T-helper 2 cell treated with Interferon-gamma antibody and Interleukin-4, amounts not matched to agents 100 ng/mL and 5 ng/mL, for 36 hours (primary cell): ENCODE measurements around the gene HTR3B. TPM values are rescaled to one million over a fixed set of nuclear protein-coding genes. Genes with fewer than 3 reads are reported as not detected.
"Not testable (repeated sequence)": the region's sequence is repeated elsewhere in the genome, so short reads cannot be mapped to it uniquely, and the experiment has no call there.

Experiments used
- intact Hi-C: fragments of 100-400 bp; cut with micrococcal nuclease; formaldehyde crosslinking; loops from one replicate; pipeline ENCODE4 v1.15.1; 2023
- total RNA-seq: library from RNA; stranded (reverse); gene quantifications from 2 replicates; pipeline ENCODE4 v1.2.3, GENCODE V29; 2022

Gene HTR3B
- total RNA-seq, 1 donor from 2014 or later, result not detected

DNA sequence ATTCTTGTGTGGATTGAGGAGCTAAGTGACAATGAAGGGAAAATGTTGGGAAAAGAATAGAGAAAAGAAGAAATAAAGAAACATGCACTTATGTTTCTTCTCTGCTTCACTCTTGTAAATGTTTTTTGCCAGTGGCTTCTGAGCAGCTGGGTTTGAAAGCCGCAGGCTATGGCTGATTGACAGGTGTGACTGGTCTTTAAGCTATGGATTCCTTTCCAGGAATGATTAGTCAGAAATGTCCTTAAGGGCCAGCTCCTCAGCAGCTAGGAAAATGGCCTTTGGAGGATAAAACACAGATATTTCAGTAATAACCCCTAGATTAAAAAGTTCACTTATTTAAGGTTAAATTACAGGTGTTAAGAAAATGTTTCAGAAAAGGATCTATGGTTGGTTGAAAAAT lies 22.7 kb upstream of the HTR3B start:
- intact Hi-C loops, result no loop called here

DNA sequence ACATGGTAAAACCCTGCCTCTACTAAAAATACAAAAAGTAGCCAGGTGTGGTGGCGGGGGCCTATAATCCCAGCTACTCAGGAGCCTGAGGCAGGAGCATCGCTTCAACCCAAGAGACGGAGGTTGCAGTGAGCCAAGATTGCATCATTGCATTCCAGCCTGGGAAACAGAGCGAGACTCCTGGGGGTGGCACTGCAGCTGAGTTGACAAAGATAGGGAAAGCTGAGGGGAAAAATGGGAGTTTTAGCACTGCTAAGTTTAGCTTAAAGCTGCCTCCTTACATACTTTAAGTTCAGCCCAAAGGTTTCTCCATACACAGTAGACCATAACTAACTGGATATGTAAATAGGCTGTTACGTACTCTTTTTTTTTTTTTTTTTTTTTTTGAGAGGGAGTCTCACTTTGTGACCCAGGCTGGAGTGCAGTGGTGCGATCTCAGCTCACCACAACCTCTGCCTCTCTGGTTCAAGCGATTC lies 20.2 kb upstream of the HTR3B start:
- intact Hi-C loops, result no loop called here

DNA sequence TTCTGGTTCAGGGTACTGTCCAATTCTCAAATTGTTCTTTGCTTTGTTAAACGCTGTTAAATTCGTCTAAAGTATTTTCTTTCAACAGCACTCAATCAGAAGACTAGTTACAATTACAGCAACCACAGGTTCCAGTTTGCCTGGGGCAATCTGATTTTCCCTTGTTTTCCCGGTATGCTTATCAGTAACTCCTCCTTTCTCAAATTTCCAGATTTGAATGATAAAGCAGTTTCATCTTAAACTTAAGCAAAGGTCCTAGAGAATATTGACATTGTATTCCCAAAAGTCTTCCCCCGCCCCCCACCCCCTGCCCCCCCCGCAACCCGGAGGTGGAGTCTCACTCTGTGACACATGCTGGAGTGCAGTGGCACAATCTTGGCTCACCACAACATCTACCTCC lies 18.7 kb upstream of the HTR3B start:
- intact Hi-C loops, result no loop called here

DNA sequence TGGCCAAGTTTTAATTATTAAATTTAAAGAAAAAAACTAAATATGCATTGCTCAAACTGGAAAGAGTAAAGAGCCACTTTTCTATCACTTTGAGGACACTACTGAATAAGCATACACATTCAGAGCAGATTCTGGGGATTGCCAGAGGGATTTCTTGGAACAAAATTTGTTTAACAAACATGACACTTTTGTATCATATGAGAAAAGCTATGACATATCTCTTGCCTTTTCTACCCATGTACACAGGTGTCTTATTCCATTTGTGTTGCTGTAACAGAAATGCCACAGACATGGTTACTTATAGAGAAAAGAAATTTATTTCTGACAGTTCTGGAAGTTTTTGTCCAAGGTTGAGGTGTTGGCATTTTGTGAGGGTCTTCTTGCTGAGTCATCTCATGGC lies 15.7 kb upstream of the HTR3B start:
- intact Hi-C loops, result no loop called here

DNA sequence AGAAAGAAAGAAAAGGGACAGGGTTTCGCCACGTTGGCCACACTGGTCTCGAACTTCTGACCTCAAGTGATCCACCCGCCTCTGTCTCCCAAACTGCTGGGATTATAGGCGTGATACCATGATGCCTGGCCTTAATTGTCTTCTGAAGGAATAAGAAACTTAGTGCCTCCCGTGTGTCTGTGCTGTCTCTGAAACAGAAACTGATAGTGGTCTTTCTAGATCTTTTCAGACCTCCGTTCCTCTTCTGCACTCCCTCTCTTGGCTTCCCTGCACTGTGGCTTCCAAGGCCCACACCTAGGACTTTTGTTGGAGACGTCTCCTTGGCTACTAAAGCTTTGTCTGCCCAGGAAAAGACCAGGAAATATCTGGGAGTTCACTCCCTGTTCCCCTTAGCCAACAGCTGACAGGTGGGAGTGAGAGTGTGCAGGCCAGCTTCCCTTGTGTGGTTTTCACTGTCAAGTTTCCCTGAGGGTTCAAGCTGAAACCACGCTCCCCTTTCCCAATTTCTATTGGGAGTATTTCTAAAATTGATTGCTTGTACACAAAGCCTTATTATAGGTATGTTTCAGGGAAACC lies 10.1 kb upstream of the HTR3B start:
- intact Hi-C loops, result no loop called here

DNA sequence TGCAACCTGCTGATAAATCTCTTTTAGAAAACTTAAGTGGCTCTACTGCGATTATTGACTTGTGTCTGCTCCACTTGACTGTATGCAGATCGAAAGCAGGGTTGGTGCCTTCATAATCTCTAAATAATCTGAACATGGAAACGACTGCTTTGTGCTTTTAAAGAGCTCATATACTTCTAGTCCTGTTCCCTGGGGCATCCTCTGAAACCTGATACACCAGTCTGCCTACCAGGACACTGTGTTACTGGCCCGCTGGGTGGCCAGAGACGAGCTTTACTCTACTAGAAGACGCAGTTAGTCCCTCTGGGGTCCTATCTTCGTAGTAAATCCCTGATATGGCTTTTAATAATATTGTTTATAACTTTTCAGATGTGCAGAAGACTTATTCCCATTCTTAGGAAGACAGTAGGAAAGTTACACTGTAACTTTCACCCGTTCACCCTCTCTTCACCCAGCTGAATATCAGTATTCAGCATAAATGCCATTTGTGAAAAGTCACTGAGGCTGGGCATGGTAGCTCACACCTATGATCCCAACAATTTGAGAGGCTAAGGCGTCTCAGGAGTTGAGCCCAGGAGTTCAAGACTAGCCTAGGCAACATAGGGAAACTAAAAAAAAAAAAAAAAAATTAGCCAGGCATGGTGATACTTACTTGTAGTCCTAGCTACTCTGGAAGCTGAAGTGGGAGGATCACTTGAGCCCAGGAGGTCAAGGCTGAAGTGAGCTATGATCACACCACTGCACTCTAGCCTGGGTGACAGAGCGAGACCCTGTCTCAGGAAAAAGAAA lies 9.0 kb upstream of the HTR3B start:
- intact Hi-C loops, result loop anchor here (1.0 to 5.0 kb wide), 2 partner anchors 97 to 366 kb away; no protein-coding TSS in a partner anchor

DNA sequence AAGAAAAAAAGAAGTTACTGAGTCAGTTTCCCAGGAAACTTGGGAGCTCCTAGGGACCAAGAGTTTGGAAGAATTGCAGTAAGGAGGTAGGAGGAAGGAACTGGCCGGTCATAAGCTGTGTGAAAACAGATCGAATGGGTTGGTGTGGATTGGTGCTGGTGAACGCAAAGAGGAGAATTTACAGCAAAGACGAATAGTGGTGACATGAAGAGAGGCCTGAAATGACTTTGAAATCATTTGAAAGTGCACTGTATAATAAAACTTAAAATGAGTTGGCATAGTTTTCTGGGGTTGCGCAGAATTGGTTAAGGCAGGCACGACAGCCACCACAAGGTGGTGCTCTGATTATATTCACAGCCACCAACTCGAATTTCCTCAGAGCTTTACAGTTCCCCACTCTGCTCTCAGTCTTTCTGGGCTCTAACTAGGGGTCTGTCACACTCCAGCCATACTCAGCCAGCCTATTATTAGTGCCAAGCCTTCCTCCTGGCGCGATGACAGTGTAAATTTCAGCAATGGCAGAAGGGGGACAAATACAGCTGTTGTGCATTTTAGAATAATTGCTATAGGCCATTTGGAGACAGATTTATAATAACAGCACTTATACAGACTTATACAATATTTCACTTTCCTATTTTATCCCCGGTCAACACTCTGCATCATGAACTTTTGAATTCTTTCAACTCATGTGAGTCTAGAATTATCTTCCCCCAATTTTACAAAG lies 8.3 kb upstream of the HTR3B start:
- intact Hi-C loops, result loop anchor here (1.0 to 5.0 kb wide), 2 partner anchors 96 to 365 kb away; no protein-coding TSS in a partner anchor

DNA sequence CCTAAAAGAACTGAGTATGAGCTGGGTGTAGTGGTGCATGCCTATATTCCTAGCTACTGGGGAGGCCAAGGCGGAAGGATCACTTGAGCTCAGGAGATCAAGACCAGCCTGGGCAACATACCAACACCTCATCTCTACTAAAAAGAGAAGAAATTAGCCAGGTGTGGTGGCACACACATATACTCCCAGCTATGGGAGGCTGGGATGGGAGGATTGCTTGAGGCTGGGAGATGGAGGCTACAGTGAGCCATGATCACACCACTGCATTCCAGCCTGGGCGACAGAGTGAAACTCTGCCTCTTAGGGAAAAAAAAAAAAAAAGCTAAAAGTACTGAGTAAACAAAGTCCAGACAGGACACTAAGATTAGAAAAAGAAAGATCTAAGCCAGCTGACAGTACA lies 3.5 kb upstream of the HTR3B start:
- intact Hi-C loops, result no loop called here

DNA sequence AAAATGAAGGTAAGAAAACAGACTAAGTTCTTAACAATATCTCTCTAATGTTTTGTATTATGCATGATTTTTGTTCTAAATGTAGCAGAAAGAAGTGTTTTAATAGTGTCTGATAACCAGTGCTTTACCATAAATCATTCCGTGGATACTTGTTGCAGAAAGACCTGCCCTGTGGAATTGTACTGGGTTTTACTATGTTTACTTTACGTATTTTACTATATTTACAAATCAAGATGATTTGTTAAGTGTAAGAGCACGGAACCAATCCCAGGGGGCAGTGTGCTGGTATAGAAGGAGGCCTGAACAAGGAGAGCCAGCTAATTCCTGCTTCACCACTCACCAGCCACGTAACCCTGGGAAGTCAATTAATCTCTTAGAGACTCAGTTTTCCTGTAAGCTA lies 1.4 kb downstream of the HTR3B start:
- intact Hi-C loops, result no loop called here

DNA sequence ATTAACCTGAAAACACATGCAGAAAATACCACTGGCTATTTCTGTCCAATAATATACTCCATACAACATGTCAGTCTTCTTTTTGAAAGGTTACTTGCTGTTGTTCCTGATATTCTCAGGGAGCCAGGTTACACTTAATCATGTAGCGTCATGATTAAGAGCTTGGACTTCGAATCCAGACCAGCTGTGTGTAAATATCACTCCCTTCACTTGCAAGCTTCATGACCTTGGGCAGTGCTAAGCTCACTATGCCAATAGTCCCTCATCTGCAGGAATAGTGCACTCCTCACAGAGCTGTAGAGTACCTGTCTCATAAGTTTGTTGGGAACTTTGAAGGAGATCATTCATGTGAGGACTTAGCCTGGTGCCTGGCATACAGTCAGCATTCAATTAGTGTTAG lies 1.9 kb downstream of the HTR3B start:
- intact Hi-C loops, result no loop called here

DNA sequence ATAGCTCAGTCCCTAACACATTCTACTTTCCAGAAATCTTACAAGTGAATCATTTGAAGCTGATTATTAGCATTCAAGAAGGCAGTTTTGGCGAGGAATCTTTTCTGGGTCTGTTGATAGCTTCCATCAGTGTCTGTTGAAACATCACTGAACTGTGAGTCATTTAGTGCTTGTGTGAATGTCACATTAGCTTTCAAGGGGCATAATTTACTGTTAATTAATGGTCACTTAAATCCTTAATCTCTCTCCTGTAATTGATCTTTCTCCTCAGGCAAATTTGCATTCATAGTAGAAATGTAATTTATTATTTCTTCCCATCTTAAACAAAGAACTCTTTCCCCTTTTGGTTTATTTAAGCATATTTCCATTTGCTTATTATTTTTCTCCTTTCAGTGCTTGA lies 2.6 kb downstream of the HTR3B start:
- intact Hi-C loops, result no loop called here

DNA sequence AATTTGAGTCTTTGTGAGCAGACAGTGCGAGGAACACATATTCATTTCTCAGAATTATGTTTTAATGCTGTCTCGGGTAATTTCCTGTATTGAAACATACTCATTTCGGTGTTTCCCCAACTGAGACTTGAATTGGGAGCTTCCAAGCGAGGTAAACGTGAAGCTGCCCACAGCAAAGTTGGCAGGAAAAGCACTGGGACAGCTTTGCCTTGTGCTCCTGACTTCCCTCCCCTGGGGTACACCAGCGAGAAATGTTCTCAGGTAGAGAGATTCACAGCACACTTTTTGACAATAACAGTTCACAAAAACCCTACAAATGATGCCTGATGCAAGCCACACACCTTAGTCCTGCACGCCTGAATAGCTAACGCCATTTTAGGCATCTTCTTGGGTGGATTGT lies 3.1 kb downstream of the HTR3B start:
- intact Hi-C loops, result no loop called here

DNA sequence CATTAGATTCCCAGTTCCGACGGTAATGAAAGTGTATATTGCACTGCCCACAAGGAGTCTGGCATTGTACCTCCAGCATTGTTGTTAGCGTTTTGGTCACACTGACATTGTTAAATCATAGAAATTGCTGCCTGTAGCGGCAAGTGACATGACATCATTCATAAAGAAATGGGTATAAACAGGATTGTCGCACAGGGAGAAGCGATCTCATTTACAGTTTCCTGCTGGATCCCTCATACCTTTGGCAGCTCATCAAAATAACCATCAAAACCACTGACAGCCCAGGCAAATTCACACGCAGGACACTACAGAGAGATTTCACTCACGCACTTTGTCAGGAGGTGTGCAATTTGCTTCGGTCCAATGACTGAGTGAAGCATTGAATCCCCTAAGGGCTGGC lies 3.5 kb downstream of the HTR3B start:
- intact Hi-C loops, result no loop called here

DNA sequence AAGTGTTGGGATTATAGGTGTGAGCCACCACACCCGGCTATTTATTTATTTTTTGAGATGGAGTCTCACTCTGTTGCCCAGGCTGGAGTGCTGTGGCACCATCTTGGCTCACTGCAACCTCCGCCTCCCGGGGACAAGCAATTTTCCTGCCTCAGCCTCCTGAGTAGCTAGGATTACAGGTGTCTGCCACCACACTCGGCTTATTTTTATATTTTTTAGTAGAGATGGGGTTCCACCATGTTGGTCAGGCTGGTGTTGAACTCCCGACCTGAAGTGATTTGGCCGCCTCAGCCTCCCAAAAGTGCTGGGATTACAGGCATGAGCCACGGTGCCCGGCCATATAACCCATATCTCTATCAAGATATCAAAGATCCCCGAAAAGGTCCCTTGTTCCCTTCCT lies 6.9 kb downstream of the HTR3B start:
- intact Hi-C loops, result not testable (repeated sequence)

DNA sequence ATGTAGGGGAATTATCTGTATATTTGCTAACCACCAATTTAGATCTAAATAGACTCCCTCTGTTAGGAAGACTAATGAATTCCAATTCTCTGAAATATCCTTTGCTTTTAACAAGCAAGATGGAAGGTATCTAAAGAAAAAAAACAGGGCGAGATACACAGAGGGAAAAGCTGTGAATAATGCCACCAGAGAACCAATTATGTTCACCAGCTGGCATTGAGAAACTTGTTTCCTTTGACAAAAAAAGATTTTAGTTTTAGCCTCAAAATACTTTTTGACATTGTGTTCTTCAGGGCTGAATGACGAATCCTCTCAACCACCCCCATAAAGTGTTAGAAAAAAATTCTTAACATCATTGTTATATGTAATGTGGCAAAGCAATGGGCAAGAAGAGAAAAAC lies 19.0 kb downstream of the HTR3B start:
- intact Hi-C loops, result no loop called here

DNA sequence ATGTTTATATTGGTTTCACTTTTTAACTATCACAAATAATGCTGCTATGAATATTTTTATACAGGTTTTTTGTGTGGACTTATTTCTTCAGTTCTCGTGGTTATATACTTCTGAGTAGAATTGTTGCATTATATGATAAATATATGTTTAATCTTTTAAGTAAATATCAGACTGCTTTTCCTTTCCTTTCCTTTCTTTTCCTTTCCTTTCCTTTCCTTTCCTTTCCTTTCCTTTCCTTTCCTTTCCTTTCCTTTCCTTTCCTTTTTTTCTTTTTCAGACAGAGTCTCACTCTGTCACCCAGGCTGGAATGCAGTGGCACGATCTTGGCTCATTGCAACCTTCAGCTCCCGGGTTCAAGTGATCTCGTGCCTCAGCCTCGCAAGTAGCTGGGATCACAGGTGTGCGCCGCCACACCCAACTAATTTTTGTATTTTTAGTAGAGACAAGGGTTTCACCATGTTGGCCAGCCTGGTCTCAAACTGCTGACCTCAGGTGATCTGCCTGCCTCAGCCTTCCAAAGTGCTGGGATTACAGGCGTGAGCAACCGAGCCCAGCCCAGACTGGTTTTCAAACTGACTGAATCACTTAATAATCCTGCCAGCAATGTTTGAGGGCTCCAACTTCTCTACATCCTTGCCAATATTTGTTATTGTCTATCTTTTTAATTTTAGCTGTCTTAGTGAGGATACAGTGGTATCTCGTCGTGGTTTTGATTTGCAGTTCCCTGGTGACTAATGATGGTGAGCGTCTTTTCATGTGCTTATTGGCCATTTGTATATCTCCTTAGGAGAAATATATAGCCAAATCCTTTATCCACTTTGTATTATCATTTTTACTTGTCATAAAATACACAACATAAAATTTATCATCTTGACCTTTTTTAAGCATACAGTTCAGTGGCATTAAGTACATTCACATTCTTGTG lies 21.9 kb downstream of the HTR3B start:
- intact Hi-C loops, result no loop called here

DNA sequence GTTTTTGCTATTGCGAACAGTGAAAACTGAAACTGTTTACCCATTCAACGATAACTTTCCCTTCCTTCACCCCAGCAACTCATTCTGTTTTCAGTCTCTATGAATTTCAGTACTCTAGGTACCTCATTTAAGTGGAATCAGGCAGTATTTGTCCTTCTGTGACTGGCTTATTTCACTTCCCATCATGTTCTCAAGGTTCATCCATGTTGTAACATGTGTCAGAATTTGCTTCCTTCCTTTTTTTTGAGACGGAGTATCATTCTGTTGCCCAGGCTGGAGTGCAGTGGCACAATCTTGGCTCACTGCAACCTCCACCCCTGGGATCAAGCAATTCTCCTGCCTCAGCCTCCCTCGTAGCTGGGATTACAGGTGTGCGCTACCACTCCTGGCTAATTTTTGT lies 23.7 kb downstream of the HTR3B start:
- intact Hi-C loops, result no loop called here

DNA sequence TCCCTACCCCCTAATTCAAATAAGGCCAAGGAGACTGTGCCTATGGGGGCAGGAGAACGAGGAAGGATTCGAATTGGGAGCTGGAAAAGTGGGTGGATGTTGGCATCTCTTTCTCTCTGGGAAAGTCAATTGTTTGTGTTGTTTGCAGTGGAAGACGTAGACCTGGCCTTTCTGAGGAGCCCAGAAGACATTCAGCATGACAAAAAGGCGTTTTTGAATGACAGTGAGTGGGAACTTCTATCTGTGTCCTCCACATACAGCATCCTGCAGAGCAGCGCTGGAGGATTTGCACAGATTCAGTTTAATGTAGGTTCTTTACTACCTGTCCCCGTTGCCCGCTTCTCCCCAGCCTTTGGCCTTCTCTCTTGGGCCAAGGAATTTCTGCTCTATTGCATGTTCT lies 28.2 kb downstream of the HTR3B start:
- intact Hi-C loops, result no loop called here

DNA sequence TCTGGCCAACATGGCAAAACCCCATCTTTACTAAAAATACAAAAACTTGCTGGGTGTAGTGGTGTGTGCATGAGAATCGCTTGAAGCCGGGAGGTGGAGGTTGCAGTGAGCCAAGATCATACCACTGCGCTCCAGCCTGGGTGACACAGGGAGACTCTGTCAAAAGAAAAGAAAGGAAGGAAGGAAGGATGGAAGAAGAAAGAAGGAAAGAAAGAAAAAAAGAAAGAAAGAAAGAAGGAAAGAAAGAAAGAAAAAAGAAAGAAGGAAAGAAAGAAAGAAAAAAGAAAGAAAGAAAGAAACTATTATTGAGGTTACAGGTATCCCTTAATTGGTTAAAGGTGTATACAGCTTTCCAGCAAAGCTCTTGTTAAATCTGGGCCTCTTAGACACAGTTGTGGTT lies 29.6 kb downstream of the HTR3B start:
- intact Hi-C loops, result not testable (repeated sequence)

DNA sequence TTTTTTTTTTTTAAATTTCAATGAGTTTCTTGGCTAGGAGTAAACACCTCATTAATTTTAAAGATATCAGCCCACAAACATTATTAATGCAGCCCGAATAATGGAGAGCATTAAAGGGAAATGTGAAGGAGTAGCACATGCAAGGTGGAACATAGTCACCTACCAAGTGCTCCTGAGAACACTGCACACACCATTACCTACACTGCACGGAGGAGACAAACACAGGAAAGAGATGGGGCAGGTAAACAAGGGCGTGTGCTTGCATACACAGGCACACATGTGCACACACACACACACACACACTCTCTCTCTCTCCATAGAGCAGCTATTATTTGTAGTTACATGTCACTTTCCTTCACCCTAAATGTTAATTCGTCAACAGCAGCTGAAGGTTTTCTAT lies 30.2 kb downstream of the HTR3B start:
- intact Hi-C loops, result no loop called here

DNA sequence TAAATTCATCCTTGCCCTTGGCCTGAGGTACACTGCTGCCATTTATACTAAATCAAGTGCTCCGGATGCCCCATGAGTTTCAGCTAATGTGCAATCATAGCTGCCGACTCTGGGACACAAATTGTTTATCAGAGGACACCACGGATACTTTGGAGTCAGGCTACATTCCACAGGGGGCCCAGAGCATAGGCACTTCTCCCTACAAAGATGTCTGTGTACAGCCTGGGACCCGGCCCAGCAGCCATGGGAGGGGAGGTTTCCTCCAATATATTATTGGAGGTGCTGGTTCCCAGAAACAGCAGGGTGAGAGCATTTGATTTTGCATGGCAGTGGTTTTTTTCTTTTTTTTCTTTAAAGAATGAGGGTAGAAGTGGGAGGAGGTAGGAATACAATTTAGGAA lies 31.3 kb downstream of the HTR3B start:
- intact Hi-C loops, result no loop called here
